HEK293 (cell line): Measurements from ENCODE around the gene ZWILCH.

Source experiments
- CTCF ChIA-PET: fragments of 350-600 bp; formaldehyde crosslinking; extraction: SDS; loops from one replicate; lab custom pipeline; 2021; ENCODE audit warnings: antibody characterized with exemption; lab: Yijun Ruan, JAX
- POLR2A ChIA-PET: fragments of 300-600 bp; formaldehyde crosslinking; extraction: SDS; loops from one replicate; lab custom pipeline; 2020; ENCODE audit warnings: antibody characterized with exemption, inconsistent platforms; lab: Yijun Ruan, JAX
- H3K27ac ChIP-seq: fragments of 200-500 bp; sonication (Bioruptor generic); 2 replicates; pipeline ENCODE4 v1.5.1; 2014; ENCODE audit warnings: low read depth, low read length, control low read depth, inconsistent platforms; ENCODE audit errors: extremely low read depth
- H3K36me3 ChIP-seq, 2 experiments: fragments of 200-500 bp in 1 of 2; sonication (Bioruptor generic) in 1 of 2; 1 replicate in 1 of 2; 2 replicates in 1 of 2; pipeline ENCODE4 v1.5.1; 2014 to 2017; ENCODE audit warnings: inconsistent platforms in 2 of 2, low read length in 2 of 2; ENCODE audit not compliant: control insufficient read depth in 2 of 2, insufficient read depth in 1 of 2
- H3K4me1 ChIP-seq: fragments of 200-500 bp; sonication (Bioruptor generic); 2 replicates; pipeline ENCODE4 v1.5.1; 2014; ENCODE audit warnings: mild to moderate bottlenecking, low read length, inconsistent platforms; ENCODE audit not compliant: control insufficient read depth, insufficient read depth
- H3K4me3 ChIP-seq: 2 replicates; pipeline ENCODE4 v1.5.1; 2011; ENCODE audit warnings: low read depth, mild to moderate bottlenecking, control low read depth, low read length, moderate library complexity
- H3K9me3 ChIP-seq: fragments of 200-500 bp; sonication (Bioruptor generic); 2 replicates; pipeline ENCODE4 v1.5.1; 2014; ENCODE audit warnings: low read depth, low read length, inconsistent platforms; ENCODE audit not compliant: control insufficient read depth, insufficient read depth
- EGR2 ChIP-seq: fragments of 450-650 bp; formaldehyde crosslinking; IDR thresholded peaks from 2 replicates; pipeline ENCODE4 v1.5.1; 2016; ENCODE audit warnings: low read depth, missing biosample characterization, missing genetic modification characterization
- FEZF1 ChIP-seq: fragments of 450-650 bp; formaldehyde crosslinking; IDR thresholded peaks from 2 replicates; pipeline ENCODE4 v1.5.1; 2016; ENCODE audit warnings: missing biosample characterization, missing genetic modification characterization
- GLIS1 ChIP-seq: fragments of 450-650 bp; formaldehyde crosslinking; IDR thresholded peaks from 2 replicates; pipeline ENCODE4 v1.5.1; 2016; ENCODE audit warnings: missing biosample characterization, missing genetic modification characterization
- OVOL3 ChIP-seq: fragments of 450-650 bp; formaldehyde crosslinking; IDR thresholded peaks from 2 replicates; pipeline ENCODE4 v1.5.1; 2016; ENCODE audit warnings: missing biosample characterization, missing genetic modification characterization
- RBAK ChIP-seq: fragments of 450-650 bp; formaldehyde crosslinking; IDR thresholded peaks from 2 replicates; pipeline ENCODE4 v1.5.1; 2016; ENCODE audit warnings: missing biosample characterization, missing genetic modification characterization
- TCF7L2 ChIP-seq: IDR thresholded peaks from 2 replicates; pipeline ENCODE4 v1.6.1; 2011; ENCODE audit warnings: low read depth, mild to moderate bottlenecking, inconsistent platforms, low read length, moderate library complexity, borderline replicate concordance
- ZBTB48 ChIP-seq: fragments of 450-650 bp; formaldehyde crosslinking; IDR thresholded peaks from 2 replicates; pipeline ENCODE4 v1.5.1; 2016; ENCODE audit warnings: missing biosample characterization, missing genetic modification characterization
- ZFHX2 ChIP-seq: fragments of 450-650 bp; formaldehyde crosslinking; conservative IDR thresholded peaks from 2 replicates; pipeline ENCODE4 v1.5.1; 2016; ENCODE audit warnings: missing biosample characterization, missing genetic modification characterization
- ZNF175 ChIP-seq: fragments of 450-650 bp; formaldehyde crosslinking; IDR thresholded peaks from 2 replicates; pipeline ENCODE4 v1.5.1; 2016; ENCODE audit warnings: missing biosample characterization, missing genetic modification characterization
- ZNF391 ChIP-seq: fragments of 450-650 bp; formaldehyde crosslinking; IDR thresholded peaks from 2 replicates; pipeline ENCODE4 v1.5.1; 2016; ENCODE audit warnings: low read depth, missing biosample characterization, missing genetic modification characterization, borderline replicate concordance
- ZNF501 ChIP-seq: fragments of 450-650 bp; formaldehyde crosslinking; IDR thresholded peaks from 2 replicates; pipeline ENCODE4 v1.5.1; 2016; ENCODE audit warnings: missing biosample characterization, missing genetic modification characterization
- ZNF530 ChIP-seq: fragments of 450-650 bp; formaldehyde crosslinking; IDR thresholded peaks from 2 replicates; pipeline ENCODE4 v1.5.1; 2016; ENCODE audit warnings: low read depth, missing biosample characterization, missing genetic modification characterization
- ZNF692 ChIP-seq: fragments of 450-650 bp; formaldehyde crosslinking; IDR thresholded peaks from 2 replicates; pipeline ENCODE4 v1.5.1; 2016; ENCODE audit warnings: missing biosample characterization, missing genetic modification characterization
- ZNF791 ChIP-seq: fragments of 450-650 bp; formaldehyde crosslinking; IDR thresholded peaks from 2 replicates; pipeline ENCODE4 v1.5.1; 2016; ENCODE audit warnings: missing biosample characterization, missing genetic modification characterization
- ZSCAN5A ChIP-seq: fragments of 450-650 bp; formaldehyde crosslinking; IDR thresholded peaks from 2 replicates; pipeline ENCODE4 v1.5.1; 2016; ENCODE audit warnings: missing biosample characterization, missing genetic modification characterization
- TF ChIP-seq, protein P1 (sequence below): fragments of 450-650 bp; formaldehyde crosslinking; IDR thresholded peaks from 2 replicates; pipeline ENCODE4 v1.5.1; 2016; ENCODE audit warnings: missing biosample characterization, missing genetic modification characterization

The ZWILCH gene

DNA sequence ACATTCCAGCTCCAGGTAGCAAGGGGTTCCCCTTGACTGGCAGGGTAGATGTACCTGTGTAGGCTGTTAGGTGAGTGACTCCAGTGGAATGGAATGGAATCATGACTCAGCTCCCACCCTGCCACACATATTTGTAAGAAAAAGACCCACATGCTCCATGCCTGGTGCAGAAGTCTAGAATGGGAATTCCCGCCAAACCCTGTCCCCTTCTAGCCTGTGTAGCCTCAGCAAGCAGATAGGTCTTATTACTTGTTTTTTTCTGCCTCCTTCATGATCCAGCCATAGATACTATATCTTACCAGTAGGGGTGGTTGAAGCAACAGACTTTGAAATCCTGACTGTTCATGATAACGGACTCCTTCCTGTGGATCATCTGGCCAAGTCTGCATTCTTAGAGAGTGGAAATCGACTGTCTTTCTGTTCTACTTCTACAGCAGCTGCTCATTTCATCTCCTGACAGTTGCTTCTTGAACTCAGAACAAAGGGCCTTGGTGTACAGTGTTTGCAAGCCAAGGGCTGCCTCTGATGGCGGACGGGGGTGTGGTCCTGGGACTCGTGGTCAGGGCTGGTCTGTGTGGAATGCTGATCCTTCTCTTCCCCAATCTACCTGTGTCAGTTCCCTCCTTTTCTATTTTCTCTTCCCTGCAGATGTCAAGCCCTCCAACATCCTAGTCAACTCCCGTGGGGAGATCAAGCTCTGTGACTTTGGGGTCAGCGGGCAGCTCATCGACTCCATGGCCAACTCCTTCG lies 23.8 kb upstream of the ZWILCH start:
- POLR2A ChIA-PET = interaction anchor here (0.6 to 1.1 kb wide), 2 partner anchors 12 to 16 kb away, joined by 3 to 4 read pairs; partner anchors contain the start of gene SNAPC5
- Histone ChIP-seq H3K9me3 (no peaks in the 10 kb centered on the region), H3K27ac (no peak overlapping the region)
- TF ChIP-seq OVOL3 (tag by site-specific recombination) (no peak), ZNF530 (no peak), ZNF692 (tag by site-specific recombination) (no peak), ZNF791 (no peak), ZNF391 (tag by site-specific recombination) (no peak), TCF7L2 (no peak)
- TF ChIP-seq, all 188 proteins: peak for 0
- Histone ChIP-seq H3K4me1 (no peaks in the 10 kb centered on the region), H3K36me3 (peaks cover 8 to 40% of the 10 kb centered on the region in 2 experiments; a peak in 2 of 3 replicates), H3K4me3 (no peak overlapping the region)
- CTCF ChIA-PET = interaction anchor here (2.1 kb wide), 1 partner anchor 17 kb away, joined by 10 read pairs; the partner anchor contains the start of gene SNAPC5

DNA sequence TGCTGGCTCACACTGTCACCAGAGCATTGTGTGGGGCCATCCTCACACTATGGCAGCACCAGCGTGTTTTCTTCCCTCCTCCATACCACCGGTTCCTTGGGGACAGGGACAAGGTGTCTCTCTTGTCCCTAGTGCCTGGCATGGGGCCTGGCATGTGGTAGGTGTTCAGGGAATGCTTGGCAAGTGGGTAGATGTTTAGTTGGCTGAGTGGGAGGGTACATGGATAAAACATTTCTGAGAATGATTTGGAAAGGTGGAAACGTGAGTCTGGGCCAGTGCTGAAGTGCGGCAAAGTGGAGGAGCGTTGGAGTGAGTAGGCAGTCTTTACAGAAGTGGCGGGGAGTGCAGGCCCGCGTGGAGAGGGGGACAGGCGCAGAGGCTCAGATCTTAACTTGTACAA lies 22.6 kb upstream of the ZWILCH start:
- Histone ChIP-seq H3K4me1 (no peaks in the 10 kb centered on the region), H3K9me3 (no peaks in the 10 kb centered on the region), H3K4me3 (no peak overlapping the region), H3K27ac (no peak overlapping the region), H3K36me3 (peaks cover 15 to 52% of the 10 kb centered on the region in 2 experiments)
- no peak for TF ChIP-seq ZNF175
- peak; percentile 88 for TF ChIP-seq EGR2
- no peak for TF ChIP-seq RBAK (tag by site-specific recombination)
- TF ChIP-seq ZBTB48 (tag by site-specific recombination) = no peak
- peak; percentile 85 for TF ChIP-seq ZFHX2 (tag by site-specific recombination)
- TF ChIP-seq ZSCAN5A (tag by site-specific recombination) = no peak
- ChIA-PET CTCF (interaction anchor here (2.1 kb wide), 1 partner anchor 16 kb away, joined by 10 read pairs; the partner anchor contains the start of gene SNAPC5), POLR2A (interaction anchor here (1.1 kb wide), 1 partner anchor 15 kb away, joined by 3 read pairs; the partner anchor contains the start of gene SNAPC5)

DNA sequence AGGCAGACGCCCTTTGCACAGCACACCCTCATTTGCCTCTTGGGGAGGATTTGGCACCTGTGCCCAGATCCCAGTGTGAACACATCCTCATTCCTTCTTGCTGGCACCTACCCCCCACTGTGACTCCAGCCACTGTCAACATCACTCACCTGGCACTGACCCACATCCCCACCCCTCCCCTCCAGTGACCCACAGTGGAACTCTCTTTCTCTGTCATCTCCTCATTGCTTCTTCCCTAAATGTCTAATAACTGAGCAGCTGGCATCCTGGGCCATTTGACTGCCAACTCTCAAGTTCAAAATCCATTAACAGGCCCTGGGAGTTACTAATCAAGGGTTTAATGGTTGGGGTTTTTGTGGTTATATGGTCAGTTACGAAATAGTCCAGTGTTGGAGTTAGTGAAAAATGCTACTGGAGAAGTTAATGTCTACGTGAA lies 22.0 kb upstream of the ZWILCH start:
- Histone ChIP-seq H3K27ac (no peak overlapping the region), H3K9me3 (no peaks in the 10 kb centered on the region), H3K4me3 (no peak overlapping the region), H3K36me3 (peaks cover 15 to 58% of the 10 kb centered on the region in 2 experiments), H3K4me1 (no peaks in the 10 kb centered on the region)
- TF ChIP-seq, protein P1, sequence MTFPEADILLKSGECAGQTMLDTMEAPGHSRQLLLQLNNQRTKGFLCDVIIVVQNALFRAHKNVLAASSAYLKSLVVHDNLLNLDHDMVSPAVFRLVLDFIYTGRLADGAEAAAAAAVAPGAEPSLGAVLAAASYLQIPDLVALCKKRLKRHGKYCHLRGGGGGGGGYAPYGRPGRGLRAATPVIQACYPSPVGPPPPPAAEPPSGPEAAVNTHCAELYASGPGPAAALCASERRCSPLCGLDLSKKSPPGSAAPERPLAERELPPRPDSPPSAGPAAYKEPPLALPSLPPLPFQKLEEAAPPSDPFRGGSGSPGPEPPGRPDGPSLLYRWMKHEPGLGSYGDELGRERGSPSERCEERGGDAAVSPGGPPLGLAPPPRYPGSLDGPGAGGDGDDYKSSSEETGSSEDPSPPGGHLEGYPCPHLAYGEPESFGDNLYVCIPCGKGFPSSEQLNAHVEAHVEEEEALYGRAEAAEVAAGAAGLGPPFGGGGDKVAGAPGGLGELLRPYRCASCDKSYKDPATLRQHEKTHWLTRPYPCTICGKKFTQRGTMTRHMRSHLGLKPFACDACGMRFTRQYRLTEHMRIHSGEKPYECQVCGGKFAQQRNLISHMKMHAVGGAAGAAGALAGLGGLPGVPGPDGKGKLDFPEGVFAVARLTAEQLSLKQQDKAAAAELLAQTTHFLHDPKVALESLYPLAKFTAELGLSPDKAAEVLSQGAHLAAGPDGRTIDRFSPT (tag by site-specific recombination) = 0 out of 2 replicates have a peak, but pooled peaks have one; percentile 39
- TF ChIP-seq GLIS1 (tag by site-specific recombination) (peak; percentile 55; the same call in 1 of the 2 replicates), ZNF501 (no peak), FEZF1 (tag by site-specific recombination) (peak; percentile 53; the same call in 1 of the 2 replicates)
- ChIA-PET POLR2A (no interaction called here), CTCF (no interaction called here)
